Measurements from ENCODE around the gene TNFRSF1B.
"Not testable (repeated sequence)": the region's sequence is repeated elsewhere in the genome, so short reads cannot be mapped to it uniquely, and the experiment has no call there.

Gene TNFRSF1B

GRCh38 chr1:12208764-12209494 is 42.1 kb downstream of the TNFRSF1B start:
- Histone ChIP-seq H3K4me1 (ENCODE audit: control insufficient read depth in 1 of 2, insufficient read depth in 1 of 2, low read depth in 1 of 2, low read length in 1 of 2) (peaks cover 7 to 8% of the 10 kb centered on the region in 2 experiments), H3K27me3 (peaks cover 9% of the 10 kb centered on the region), H3K4me3 (ENCODE audit: low read depth in 1 of 2, low read length in 1 of 2) (no peak overlapping the region), H3K27ac (peak overlapping the region; percentile 69), H3K9me3 (no peaks in the 10 kb centered on the region), H3K36me3 (peaks cover 60% of the 10 kb centered on the region)
- peak; percentile 81 for TF ChIP-seq CTCF (IDR thresholded peaks at IDR 0.05)

- Histone ChIP-seq H3K27ac (peak overlapping the region; percentile 69), H3K9me3 (no peaks in the 10 kb centered on the region), H3K4me1 (ENCODE audit: control insufficient read depth in 1 of 2, insufficient read depth in 1 of 2, low read depth in 1 of 2, low read length in 1 of 2) (peaks cover 7 to 8% of the 10 kb centered on the region in 2 experiments), H3K4me3 (ENCODE audit: low read depth in 1 of 2, low read length in 1 of 2) (no peak overlapping the region), H3K27me3 (peaks cover 9% of the 10 kb centered on the region), H3K36me3 (peaks cover 55% of the 10 kb centered on the region)
- TF ChIP-seq CTCF (IDR thresholded peaks at IDR 0.05): no peak
These were observed 42.7 kb downstream of the TNFRSF1B start for GRCh38 chr1:12209495-12209832.

- Histone ChIP-seq H3K9me3 (no peaks in the 10 kb centered on the region), H3K27ac (no peak overlapping the region)
- TF ChIP-seq CTCF (IDR thresholded peaks at IDR 0.05): no peak
These were observed 48.5 kb downstream of the TNFRSF1B start for GRCh38 chr1:12215118-12215961.

GRCh38 chr1:12219800-12220199 is 53.0 kb downstream of the TNFRSF1B start:
- no peak overlapping the region for H3K27ac ChIP-seq
- TF ChIP-seq CTCF (IDR thresholded peaks at IDR 0.05): no peak
- no peaks in the 10 kb centered on the region for H3K27me3 ChIP-seq
- H3K4me1 ChIP-seq (ENCODE audit: control insufficient read depth in 1 of 2, insufficient read depth in 1 of 2, low read depth in 1 of 2, low read length in 1 of 2): no peaks in the 10 kb centered on the region
- H3K9me3 ChIP-seq: no peaks in the 10 kb centered on the region
- H3K4me3 ChIP-seq (ENCODE audit: low read depth in 1 of 2, low read length in 1 of 2): no peak overlapping the region
- no peaks in the 10 kb centered on the region for H3K36me3 ChIP-seq

More at GRCh38 chr1:12215118-12215961, 48.5 kb downstream of the TNFRSF1B start:
- Histone ChIP-seq H3K27me3 (peaks cover 9% of the 10 kb centered on the region), H3K4me1 (ENCODE audit: control insufficient read depth in 1 of 2, insufficient read depth in 1 of 2, low read depth in 1 of 2, low read length in 1 of 2) (no peaks in the 10 kb centered on the region), H3K4me3 (ENCODE audit: low read depth in 1 of 2, low read length in 1 of 2) (no peak overlapping the region), H3K36me3 (peaks cover 3% of the 10 kb centered on the region)

- no peak for TF ChIP-seq CTCF (IDR thresholded peaks at IDR 0.05)
- Histone ChIP-seq H3K27ac (no peak overlapping the region), H3K36me3 (no peaks in the 10 kb centered on the region), H3K4me3 (ENCODE audit: low read depth in 1 of 2, low read length in 1 of 2) (no peak overlapping the region), H3K27me3 (no peaks in the 10 kb centered on the region), H3K9me3 (no peaks in the 10 kb centered on the region), H3K4me1 (ENCODE audit: control insufficient read depth in 1 of 2, insufficient read depth in 1 of 2, low read depth in 1 of 2, low read length in 1 of 2) (no peaks in the 10 kb centered on the region)
These were observed 54.1 kb downstream of the TNFRSF1B start for GRCh38 chr1:12220890-12221289.

GRCh38 chr1:12222700-12223099 is 55.9 kb downstream of the TNFRSF1B start:
- not testable (repeated sequence) for H3K27me3 ChIP-seq; H3K4me1 ChIP-seq (ENCODE audit: control insufficient read depth in 1 of 2, insufficient read depth in 1 of 2, low read depth in 1 of 2, low read length in 1 of 2); H3K9me3 ChIP-seq; H3K27ac ChIP-seq; H3K4me3 ChIP-seq (ENCODE audit: low read depth in 1 of 2, low read length in 1 of 2); H3K36me3 ChIP-seq

- H3K4me1 ChIP-seq (ENCODE audit: control insufficient read depth in 1 of 2, insufficient read depth in 1 of 2, low read depth in 1 of 2, low read length in 1 of 2); H3K36me3 ChIP-seq; H3K27me3 ChIP-seq; H3K4me3 ChIP-seq (ENCODE audit: low read depth in 1 of 2, low read length in 1 of 2); H3K27ac ChIP-seq; H3K9me3 ChIP-seq: not testable (repeated sequence)
These were observed 57.3 kb downstream of the TNFRSF1B start for GRCh38 chr1:12224092-12224491.

All from neutrophil (primary cell).